Measurements from ENCODE around the gene AMH. TPM values are rescaled to one million over a fixed set of nuclear protein-coding genes. Genes with fewer than 3 reads are reported as not detected.

Gene AMH
- total and polyA plus RNA-seq, 2 of the 13 experiments (the other 11 are each of a cell fraction or from before 2014, with no cell fraction given) = 0.03 to 0.18 TPM

GRCh38 chr19:2275588-2276428 is 26.7 kb downstream of the AMH start (continued):
- TF ChIP-seq CTCF (CRISPR knock-in tag; IDR thresholded peaks at IDR 0.05) = no peak
- no peak for TF ChIP-seq NPAS2 (CRISPR knock-in tag; IDR thresholded peaks at IDR 0.05; ENCODE audit: borderline replicate concordance)
- no peak for TF ChIP-seq EED (CRISPR knock-in tag; IDR thresholded peaks at IDR 0.05)
- 0 out of 2 replicates have a peak, but pooled peaks have one; percentile 8 for TF ChIP-seq ZBTB4 (CRISPR knock-in tag; IDR thresholded peaks at IDR 0.05; ENCODE audit: borderline replicate concordance)
- TF ChIP-seq AGO2 (optimal IDR thresholded peaks at IDR 0.05; ENCODE audit: low read depth, low read length) = peak; percentile 32
- peak; percentile 27; the same call in 1 of the 2 replicates for TF ChIP-seq ZBTB33 (CRISPR knock-in tag; IDR thresholded peaks at IDR 0.05)
- TF ChIP-seq ZNF781 (CRISPR knock-in tag; IDR thresholded peaks at IDR 0.05; ENCODE audit: borderline replicate concordance, not compliant biosample characterization) = no peak
- peak; percentile 5 for TF ChIP-seq HNRNPLL (IDR thresholded peaks at IDR 0.05; ENCODE audit: low read depth, low read length, poor library complexity, severe bottlenecking)
- TF ChIP-seq ZNF317 (CRISPR knock-in tag; IDR thresholded peaks at IDR 0.05) = no peak
- no peak for TF ChIP-seq MATR3 (CRISPR knock-in tag; IDR thresholded peaks at IDR 0.05)
- TF ChIP-seq, protein P1, sequence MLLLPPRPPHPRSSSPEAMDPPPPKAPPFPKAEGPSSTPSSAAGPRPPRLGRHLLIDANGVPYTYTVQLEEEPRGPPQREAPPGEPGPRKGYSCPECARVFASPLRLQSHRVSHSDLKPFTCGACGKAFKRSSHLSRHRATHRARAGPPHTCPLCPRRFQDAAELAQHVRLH (CRISPR knock-in tag; IDR thresholded peaks at IDR 0.05; ENCODE audit: borderline replicate concordance, low read depth) = no peak
- no peak for TF ChIP-seq DMAP1 (CRISPR knock-in tag; IDR thresholded peaks at IDR 0.05)
- TF ChIP-seq KMT2A (CRISPR knock-in tag; IDR thresholded peaks at IDR 0.05) = no peak
- no peak for TF ChIP-seq CHCHD3 (CRISPR knock-in tag; IDR thresholded peaks at IDR 0.05)
- TF ChIP-seq TBP (CRISPR knock-in tag; IDR thresholded peaks at IDR 0.05) = no peak
- no peak for TF ChIP-seq ZNF776 (CRISPR knock-in tag; IDR thresholded peaks at IDR 0.05)
- TF ChIP-seq, protein P2, sequence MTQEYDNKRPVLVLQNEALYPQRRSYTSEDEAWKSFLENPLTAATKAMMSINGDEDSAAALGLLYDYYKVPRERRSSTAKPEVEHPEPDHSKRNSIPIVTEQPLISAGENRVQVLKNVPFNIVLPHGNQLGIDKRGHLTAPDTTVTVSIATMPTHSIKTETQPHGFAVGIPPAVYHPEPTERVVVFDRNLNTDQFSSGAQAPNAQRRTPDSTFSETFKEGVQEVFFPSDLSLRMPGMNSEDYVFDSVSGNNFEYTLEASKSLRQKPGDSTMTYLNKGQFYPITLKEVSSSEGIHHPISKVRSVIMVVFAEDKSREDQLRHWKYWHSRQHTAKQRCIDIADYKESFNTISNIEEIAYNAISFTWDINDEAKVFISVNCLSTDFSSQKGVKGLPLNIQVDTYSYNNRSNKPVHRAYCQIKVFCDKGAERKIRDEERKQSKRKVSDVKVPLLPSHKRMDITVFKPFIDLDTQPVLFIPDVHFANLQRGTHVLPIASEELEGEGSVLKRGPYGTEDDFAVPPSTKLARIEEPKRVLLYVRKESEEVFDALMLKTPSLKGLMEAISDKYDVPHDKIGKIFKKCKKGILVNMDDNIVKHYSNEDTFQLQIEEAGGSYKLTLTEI (CRISPR knock-in tag; conservative IDR thresholded peaks at IDR 0.05) = no peak

All from HepG2 (cell line).